Osteoblast (primary cell): ENCODE data around the gene VSIG2. TPM values are rescaled to one million over a fixed set of nuclear protein-coding genes. Genes with fewer than 3 reads are reported as not detected.

Experiments used
- DNase-seq: peaks from one replicate; pipeline ENCODE4 v3.0.0; 2011; ENCODE audit warnings: low spot score, mixed read lengths; ENCODE audit not compliant: insufficient read length; ENCODE audit errors: missing footprints
- H2AFZ ChIP-seq: 2 replicates; pipeline ENCODE4 v1.6.0; 2011; ENCODE audit warnings: mild to moderate bottlenecking, low read length
- H3K27ac ChIP-seq: 2 replicates; pipeline ENCODE4 v1.5.1; 2011; ENCODE audit warnings: mild to moderate bottlenecking, low read depth, low read length, moderate library complexity
- H3K27me3 ChIP-seq: 2 replicates; pipeline ENCODE4 v1.6.0; 2012; ENCODE audit warnings: mild to moderate bottlenecking, control low read depth, inconsistent platforms, low read length, moderate library complexity; ENCODE audit not compliant: insufficient read depth
- H3K36me3 ChIP-seq: 2 replicates; pipeline ENCODE4 v1.5.1; 2011; ENCODE audit warnings: mild to moderate bottlenecking, low read length, control low read depth, moderate library complexity; ENCODE audit not compliant: insufficient read depth
- H3K4me1 ChIP-seq: 2 replicates; pipeline ENCODE4 v1.5.1; 2011; ENCODE audit warnings: mild to moderate bottlenecking, low read length, control low read depth, moderate library complexity; ENCODE audit not compliant: insufficient read depth
- H3K4me2 ChIP-seq: 2 replicates; pipeline ENCODE4 v1.6.0; 2011; ENCODE audit warnings: mild to moderate bottlenecking, low read length; ENCODE audit not compliant: insufficient read depth
- H3K4me3 ChIP-seq: fragments of 200-600 bp; sonication (generic); 3 replicates; pipeline ENCODE4 v1.5.1; 2012; ENCODE audit warnings: mild to moderate bottlenecking, low read length, inconsistent platforms; ENCODE audit not compliant: insufficient read depth
- H3K79me2 ChIP-seq: 2 replicates; pipeline ENCODE4 v1.6.0; 2012; ENCODE audit warnings: mild to moderate bottlenecking, low read length, control low read depth, inconsistent platforms; ENCODE audit not compliant: insufficient read depth
- H3K9me3 ChIP-seq: 2 replicates; pipeline ENCODE4 v1.5.1; 2011; ENCODE audit warnings: low read depth, low read length, control low read depth
- H4K20me1 ChIP-seq: 2 replicates; pipeline ENCODE4 v1.6.0; 2012; ENCODE audit warnings: mild to moderate bottlenecking, low read length, control low read depth; ENCODE audit not compliant: insufficient read depth
- CTCF ChIP-seq: IDR thresholded peaks from 2 replicates; pipeline ENCODE4 v1.5.1; 2011; ENCODE audit warnings: mild to moderate bottlenecking, low read depth, low read length, moderate library complexity; ENCODE audit errors: extremely low read depth
- total RNA-seq: library from RNA; depleted of rRNA; stranded (reverse); fragments of >200 nt; gene quantifications from 2 replicates; pipeline ENCODE4 v1.2.3, GENCODE V29; 2012

VSIG2 gene
- total RNA-seq, 1 donor, result not detected

GRCh38 chr11:124756753-124757227 is 4.7 kb upstream of the VSIG2 start:
- H3K36me3 ChIP-seq, result no peaks in the 10 kb centered on the region
- no peak overlapping the region for H3K4me3 ChIP-seq
- H4K20me1 ChIP-seq, result no peaks in the 10 kb centered on the region
- H3K79me2 ChIP-seq, result no peaks in the 10 kb centered on the region
- H2AFZ ChIP-seq, result no peak overlapping the region
- no peak overlapping the region for H3K4me2 ChIP-seq
- TF ChIP-seq CTCF, result no peak
- peaks cover 73% of the 10 kb centered on the region for H3K27me3 ChIP-seq
- DNase-seq, result peak; percentile 68
- peaks cover 6% of the 10 kb centered on the region for H3K4me1 ChIP-seq
- H3K9me3 ChIP-seq, result no peaks in the 10 kb centered on the region
- H3K27ac ChIP-seq, result no peak overlapping the region

- Histone ChIP-seq H3K79me2 (no peaks in the 10 kb centered on the region), H2AFZ (no peak overlapping the region), H3K4me1 (peaks cover 6% of the 10 kb centered on the region)
These were observed 4.1 kb upstream of the VSIG2 start for GRCh38 chr11:124756033-124756752.

GRCh38 chr11:124754710-124755109 is 2.7 kb upstream of the VSIG2 start:
- no peaks in the 10 kb centered on the region for H3K36me3 ChIP-seq
- no peak overlapping the region for H3K27ac ChIP-seq
- no peak overlapping the region for H3K4me3 ChIP-seq
- H4K20me1 ChIP-seq, result no peaks in the 10 kb centered on the region
- no peak for DNase-seq
- H3K4me2 ChIP-seq, result no peak overlapping the region
- no peak overlapping the region for H2AFZ ChIP-seq
- peaks cover 6% of the 10 kb centered on the region for H3K4me1 ChIP-seq
- TF ChIP-seq CTCF, result no peak
- no peaks in the 10 kb centered on the region for H3K79me2 ChIP-seq
- H3K9me3 ChIP-seq, result no peaks in the 10 kb centered on the region
- peaks cover 59% of the 10 kb centered on the region for H3K27me3 ChIP-seq

More at GRCh38 chr11:124756033-124756752, 4.1 kb upstream of the VSIG2 start:
- H3K27ac ChIP-seq, result no peak overlapping the region
- H3K27me3 ChIP-seq, result peaks cover 71% of the 10 kb centered on the region
- no peaks in the 10 kb centered on the region for H4K20me1 ChIP-seq
- no peak overlapping the region for H3K4me2 ChIP-seq
- DNase-seq, result peak; percentile 74
- TF ChIP-seq CTCF, result no peak
- no peaks in the 10 kb centered on the region for H3K9me3 ChIP-seq
- no peaks in the 10 kb centered on the region for H3K36me3 ChIP-seq
- H3K4me3 ChIP-seq, result no peak overlapping the region

- Histone ChIP-seq H3K79me2 (no peaks in the 10 kb centered on the region), H3K27me3 (peaks cover 55% of the 10 kb centered on the region), H4K20me1 (no peaks in the 10 kb centered on the region), H3K4me1 (peaks cover 6% of the 10 kb centered on the region), H2AFZ (peak overlapping the region; percentile 41), H3K27ac (no peak overlapping the region), H3K4me3 (no peak overlapping the region), H3K4me2 (no peak overlapping the region), H3K9me3 (no peaks in the 10 kb centered on the region), H3K36me3 (no peaks in the 10 kb centered on the region)
- DNase-seq, result no peak
- TF ChIP-seq CTCF, result no peak
These were observed 2.3 kb upstream of the VSIG2 start for GRCh38 chr11:124754309-124754708.
